ENCODE results near the gene KRT78.

Gene KRT78

DNA sequence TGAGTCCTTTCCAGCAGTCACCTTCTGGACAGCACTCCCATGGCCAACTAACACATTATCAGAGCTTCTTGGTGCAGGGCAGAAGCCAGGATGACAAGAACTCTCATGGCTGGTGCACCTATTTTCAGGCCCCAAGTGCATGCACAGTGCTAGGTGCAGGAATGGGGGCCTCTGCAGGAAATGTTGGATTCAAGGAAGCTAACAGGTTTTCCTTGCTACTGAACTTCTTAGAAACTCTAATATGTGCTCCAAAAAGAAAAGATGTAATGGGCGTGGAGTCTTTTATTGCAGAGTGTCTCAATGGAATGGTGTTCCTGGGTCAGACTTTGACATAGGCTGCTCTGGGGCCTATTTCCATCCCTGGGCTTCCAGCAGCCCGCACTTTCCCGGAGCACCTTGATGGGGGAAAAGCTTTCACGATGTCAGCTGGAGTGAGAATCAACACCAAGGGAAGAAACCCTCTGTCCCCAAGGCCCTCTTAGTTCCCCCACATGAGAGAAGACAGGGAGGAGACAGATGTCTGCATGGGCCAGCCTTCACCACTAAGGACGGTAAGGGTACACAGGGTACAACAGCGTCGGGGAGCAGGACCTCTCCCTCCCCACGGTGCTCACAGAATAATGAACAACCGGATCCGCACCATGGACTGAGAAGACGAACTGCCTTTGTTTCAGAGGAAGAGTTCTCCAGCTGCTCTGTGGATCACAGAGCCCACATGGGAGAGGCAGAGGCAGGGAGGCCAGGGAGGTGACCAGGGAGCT lies 59.7 kb downstream of the KRT78 start:
- DNase-seq (ENCODE audit: low read depth in 2 of 2): no peak
- no peak overlapping the region for H3K4me3 ChIP-seq (replicated peaks in 1 of 2; ENCODE audit: low read depth in 2 of 2, low read length in 2 of 2)
- no peak for TF ChIP-seq CTCF (IDR thresholded peaks at IDR 0.05; ENCODE audit: low read depth, low read length)

GRCh38 chr12:52788192-52788875 lies 60.5 kb downstream of the KRT78 start:
- no peak overlapping the region for H3K4me3 ChIP-seq (replicated peaks in 1 of 2; ENCODE audit: low read depth in 2 of 2, low read length in 2 of 2)
- DNase-seq (ENCODE audit: low read depth in 2 of 2): no peak
- no peak for TF ChIP-seq CTCF (IDR thresholded peaks at IDR 0.05; ENCODE audit: low read depth, low read length)

Measured in cardiac fibroblast (primary cell).